Stimulated activated CD8-positive, alpha-beta memory T cell treated with anti-CD3 and anti-CD28 coated beads, Interleukin-15, amount 100 ng/mL, for 1 hour (primary cell): Measurements from ENCODE around the gene MYPN.
"Not testable (repeated sequence)": the region's sequence is repeated elsewhere in the genome, so short reads cannot be mapped to it uniquely, and the experiment has no call there.

Source experiments
- DNase-seq: peaks from one replicate; pipeline ENCODE4 v3.0.0-alpha.2; 2020; ENCODE audit warnings: low read depth

The MYPN gene

GRCh38 chr10:68109331-68109730 lies at the start of gene MYPN:
TSS of gene MYPN (plus strand) at chr10:68109488. CDS start at chr10:68121439, 11,951 bp downstream.
- DNase-seq: no peak

GRCh38 chr10:68067029-68067428 lies 42.3 kb upstream of the MYPN start:
- DNase-seq: no peak

GRCh38 chr10:68067508-68067907 lies 41.8 kb upstream of the MYPN start:
- no peak for DNase-seq

- DNase-seq: no peak
Measured at GRCh38 chr10:68073631-68074030, 35.7 kb upstream of the MYPN start.

- DNase-seq: no peak
Measured at GRCh38 chr10:68074031-68074774, 35.1 kb upstream of the MYPN start.

- DNase-seq: peak; percentile 80
Measured at GRCh38 chr10:68074775-68075549, 34.3 kb upstream of the MYPN start, which contains the start of gene HERC4. TSS of gene HERC4 (minus strand) at chr10:68075283. CDS start at chr10:68073108, 2,175 bp downstream.

GRCh38 chr10:68075550-68076004 lies 33.7 kb upstream of the MYPN start:
- DNase-seq: no peak

- DNase-seq: not testable (repeated sequence)
Measured at GRCh38 chr10:68076081-68076480, 33.2 kb upstream of the MYPN start.

- DNase-seq: no peak
Measured at GRCh38 chr10:68077026-68077425, 32.3 kb upstream of the MYPN start.

- no peak for DNase-seq
Measured at GRCh38 chr10:68079434-68079833, 29.9 kb upstream of the MYPN start.

- no peak for DNase-seq
Measured at GRCh38 chr10:68080853-68081431, 28.3 kb upstream of the MYPN start.

- DNase-seq: no peak
Measured at GRCh38 chr10:68081916-68082315, 27.4 kb upstream of the MYPN start.

- no peak for DNase-seq
Measured at GRCh38 chr10:68082872-68083271, 26.4 kb upstream of the MYPN start.

GRCh38 chr10:68083953-68084352 lies 25.3 kb upstream of the MYPN start:
- DNase-seq: no peak

- DNase-seq: no peak
Measured at GRCh38 chr10:68084469-68084868, 24.8 kb upstream of the MYPN start.

GRCh38 chr10:68086011-68086410 lies 23.3 kb upstream of the MYPN start:
- DNase-seq: no peak

GRCh38 chr10:68086910-68087684 lies 22.2 kb upstream of the MYPN start:
- no peak for DNase-seq

- no peak for DNase-seq
Measured at GRCh38 chr10:68087685-68088401, 21.4 kb upstream of the MYPN start.

GRCh38 chr10:68088740-68089139 lies 20.5 kb upstream of the MYPN start:
- no peak for DNase-seq

GRCh38 chr10:68090586-68090985 lies 18.7 kb upstream of the MYPN start:
- DNase-seq: no peak

GRCh38 chr10:68092512-68092911 lies 16.8 kb upstream of the MYPN start:
- DNase-seq: no peak
